Keratinocyte (primary cell): ENCODE measurements around the gene LONP1.
"Not testable (repeated sequence)": the region's sequence is repeated elsewhere in the genome, so short reads cannot be mapped to it uniquely, and the experiment has no call there.

ENCODE experiments used
- CTCF ChIP-seq, 3 experiments: IDR thresholded peaks in 1 of 3; conservative IDR thresholded peaks in 1 of 3; optimal IDR thresholded peaks in 1 of 3; 2 replicates in 2 of 3; 3 replicates in 1 of 3; pipeline versions ENCODE3 to v1.5.1; 2011; ENCODE audit warnings: low read length in 3 of 3, mild to moderate bottlenecking in 3 of 3, moderate library complexity in 2 of 3, control low read depth in 1 of 3, inconsistent platforms in 1 of 3; ENCODE audit not compliant: insufficient read depth in 2 of 3; ENCODE audit errors: extremely low read depth in 1 of 3
- EZH2 ChIP-seq: IDR thresholded peaks from one replicate; pipeline ENCODE4 v1.6.1; 2012; ENCODE audit warnings: inconsistent platforms, mild to moderate bottlenecking, low read length, moderate library complexity

GRCh38 chr19:5748920-5749319 is 29.0 kb upstream of the LONP1 start:
- not testable (repeated sequence) for TF ChIP-seq EZH2; CTCF (optimal IDR thresholded peaks at IDR 0.05 in 1 of 3, IDR thresholded peaks at IDR 0.05 in 1 of 3, conservative IDR thresholded peaks at IDR 0.05 in 1 of 3; ENCODE audit: extremely low read depth in 1 of 3, insufficient read depth in 2 of 3, low read length in 3 of 3)
